Stimulated activated CD4-positive, alpha-beta T cell treated with anti-CD3 and anti-CD28 coated beads, TNF-alpha, amount 100 ng/mL, for 24 hours (primary cell): ENCODE results near the gene KCNQ5.
"Not testable (repeated sequence)": the region's sequence is repeated elsewhere in the genome, so short reads cannot be mapped to it uniquely, and the experiment has no call there.

Source experiments
- DNase-seq, 3 experiments: peaks; one replicate each; pipeline ENCODE4 v3.0.0-alpha.2; 2020; ENCODE audit warnings: low read depth in 3 of 3

The KCNQ5 gene

GRCh38 chr6:72950114-72950860 lies 328.4 kb downstream of the KCNQ5 start:
- DNase-seq = no peak

GRCh38 chr6:72952808-72953630 lies 331.2 kb downstream of the KCNQ5 start:
- no peak for DNase-seq

GRCh38 chr6:72953971-72954381 lies 332.1 kb downstream of the KCNQ5 start:
- DNase-seq = no peak

GRCh38 chr6:72954716-72955115 lies 332.9 kb downstream of the KCNQ5 start:
- DNase-seq = no peak

- DNase-seq = no peak
Measured at GRCh38 chr6:72955666-72956065, 333.8 kb downstream of the KCNQ5 start.

- DNase-seq = no peak
Measured at GRCh38 chr6:72956272-72956671, 334.4 kb downstream of the KCNQ5 start.

- DNase-seq = no peak
Measured at GRCh38 chr6:72959821-72960220, 338.0 kb downstream of the KCNQ5 start.

GRCh38 chr6:72963946-72964345 lies 342.1 kb downstream of the KCNQ5 start:
- no peak for DNase-seq

- no peak for DNase-seq
Measured at GRCh38 chr6:72966628-72967280, 344.9 kb downstream of the KCNQ5 start.

GRCh38 chr6:72967329-72967728 lies 345.5 kb downstream of the KCNQ5 start:
- DNase-seq = no peak

- DNase-seq = no peak
Measured at GRCh38 chr6:72968704-72969103, 346.8 kb downstream of the KCNQ5 start.

GRCh38 chr6:72969666-72970065 lies 347.8 kb downstream of the KCNQ5 start:
- no peak for DNase-seq

- no peak for DNase-seq
Measured at GRCh38 chr6:72972579-72972978, 350.7 kb downstream of the KCNQ5 start.

- DNase-seq = no peak
Measured at GRCh38 chr6:72974276-72974675, 352.4 kb downstream of the KCNQ5 start.

- DNase-seq = no peak
Measured at GRCh38 chr6:72975352-72975752, 353.5 kb downstream of the KCNQ5 start.

- no peak for DNase-seq
Measured at GRCh38 chr6:72976484-72976883, 354.6 kb downstream of the KCNQ5 start.

GRCh38 chr6:72977114-72977513 lies 355.2 kb downstream of the KCNQ5 start:
- no peak for DNase-seq

- not testable (repeated sequence) for DNase-seq
Measured at GRCh38 chr6:72978808-72979207, 356.9 kb downstream of the KCNQ5 start.

GRCh38 chr6:72984189-72984831 lies 362.4 kb downstream of the KCNQ5 start:
- DNase-seq = not testable (repeated sequence)

GRCh38 chr6:72984981-72985665 lies 363.3 kb downstream of the KCNQ5 start:
- DNase-seq = no peak

- no peak for DNase-seq
Measured at GRCh38 chr6:72987301-72987700, 365.4 kb downstream of the KCNQ5 start.
